Epithelial cell of esophagus (primary cell): ENCODE data around the gene TMEM38B.
"Not testable (repeated sequence)": the region's sequence is repeated elsewhere in the genome, so short reads cannot be mapped to it uniquely, and the experiment has no call there.

Experiments
- DNase-seq: peaks from one replicate; pipeline ENCODE4 v3.0.0; 2010; ENCODE audit warnings: low read depth
- H3K4me3 ChIP-seq: 2 replicates; pipeline ENCODE4 v1.5.1; 2011; ENCODE audit warnings: mild to moderate bottlenecking, low read length, control low read depth
- TF ChIP-seq, protein P1 (sequence below): IDR thresholded peaks from 2 replicates; pipeline ENCODE4 v1.5.1; 2011; ENCODE audit warnings: low read depth, mild to moderate bottlenecking, low read length, control low read depth, inconsistent platforms; ENCODE audit not compliant: insufficient read depth; ENCODE audit errors: missing control alignments

Gene TMEM38B

DNA sequence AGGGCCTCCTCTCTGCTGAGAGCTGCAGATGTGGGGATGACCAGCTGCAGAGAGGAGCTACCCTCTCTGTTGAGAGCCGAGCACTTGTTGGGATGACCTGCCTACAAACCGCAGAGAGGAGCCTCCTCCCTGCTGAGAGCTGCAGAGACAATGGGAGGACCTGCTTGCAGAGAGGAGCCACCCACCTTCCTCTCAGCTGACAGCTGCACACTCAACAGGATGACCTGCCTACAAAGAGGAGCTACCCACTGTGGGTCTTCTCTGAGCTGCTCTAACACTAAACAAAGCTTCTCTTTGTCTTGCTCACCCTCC is 19.6 kb downstream of the TMEM38B start:
- TF ChIP-seq, protein P1, sequence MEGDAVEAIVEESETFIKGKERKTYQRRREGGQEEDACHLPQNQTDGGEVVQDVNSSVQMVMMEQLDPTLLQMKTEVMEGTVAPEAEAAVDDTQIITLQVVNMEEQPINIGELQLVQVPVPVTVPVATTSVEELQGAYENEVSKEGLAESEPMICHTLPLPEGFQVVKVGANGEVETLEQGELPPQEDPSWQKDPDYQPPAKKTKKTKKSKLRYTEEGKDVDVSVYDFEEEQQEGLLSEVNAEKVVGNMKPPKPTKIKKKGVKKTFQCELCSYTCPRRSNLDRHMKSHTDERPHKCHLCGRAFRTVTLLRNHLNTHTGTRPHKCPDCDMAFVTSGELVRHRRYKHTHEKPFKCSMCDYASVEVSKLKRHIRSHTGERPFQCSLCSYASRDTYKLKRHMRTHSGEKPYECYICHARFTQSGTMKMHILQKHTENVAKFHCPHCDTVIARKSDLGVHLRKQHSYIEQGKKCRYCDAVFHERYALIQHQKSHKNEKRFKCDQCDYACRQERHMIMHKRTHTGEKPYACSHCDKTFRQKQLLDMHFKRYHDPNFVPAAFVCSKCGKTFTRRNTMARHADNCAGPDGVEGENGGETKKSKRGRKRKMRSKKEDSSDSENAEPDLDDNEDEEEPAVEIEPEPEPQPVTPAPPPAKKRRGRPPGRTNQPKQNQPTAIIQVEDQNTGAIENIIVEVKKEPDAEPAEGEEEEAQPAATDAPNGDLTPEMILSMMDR: no peak
- no peak overlapping the region for H3K4me3 ChIP-seq
- DNase-seq: no peak

DNA sequence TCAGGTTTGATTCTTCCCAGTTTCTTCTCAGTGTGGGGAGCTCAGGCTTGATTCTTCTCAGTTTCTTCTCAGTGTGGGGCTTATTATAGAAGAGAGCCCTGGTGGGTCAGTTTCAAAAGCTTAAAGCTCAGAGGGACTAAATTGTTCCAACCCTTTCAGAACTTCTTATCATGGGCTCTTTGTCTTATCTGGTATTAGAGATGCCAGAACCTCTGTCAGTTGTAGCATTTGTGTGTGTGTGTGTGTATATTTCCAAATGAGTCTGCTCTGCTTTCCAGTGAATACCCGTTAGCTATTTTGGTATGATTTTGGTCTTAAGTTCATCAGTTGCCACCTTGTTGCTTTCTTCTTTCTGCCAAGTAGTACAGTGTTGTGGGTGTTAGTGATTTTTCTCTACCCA is 21.8 kb downstream of the TMEM38B start:
- TF ChIP-seq, protein P1: no peak
- no peak for DNase-seq
- H3K4me3 ChIP-seq: no peak overlapping the region

- no peak for DNase-seq
- TF ChIP-seq, protein P1: no peak
- H3K4me3 ChIP-seq: no peak overlapping the region
Measured at GRCh38 chr9:105722099-105722498, 27.8 kb downstream of the TMEM38B start.

GRCh38 chr9:105725370-105725769 is 31.0 kb downstream of the TMEM38B start:
- TF ChIP-seq, protein P1: no peak
- no peak overlapping the region for H3K4me3 ChIP-seq
- no peak for DNase-seq

GRCh38 chr9:105728230-105728629 is 33.9 kb downstream of the TMEM38B start:
- not testable (repeated sequence) for DNase-seq, H3K4me3 ChIP-seq

DNA sequence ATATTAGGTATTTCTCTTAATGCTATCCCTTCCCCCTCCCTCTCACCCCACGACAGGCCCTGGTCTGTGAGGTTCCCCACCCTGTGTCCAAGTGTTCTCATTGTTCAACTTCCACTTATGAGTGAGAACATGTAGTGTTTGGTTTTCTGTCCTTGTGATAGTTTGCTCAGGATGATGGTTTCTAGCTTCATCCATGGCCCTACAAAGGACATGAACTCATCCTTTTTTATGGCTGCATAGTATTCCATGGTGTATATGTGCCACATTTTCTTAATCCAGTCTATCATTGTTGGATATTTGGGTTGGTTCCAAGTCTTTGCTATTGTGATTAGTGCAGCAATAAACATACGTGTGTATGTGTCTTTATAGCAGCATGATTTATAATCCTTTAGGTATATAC is 37.1 kb downstream of the TMEM38B start:
- H3K4me3 ChIP-seq, DNase-seq: not testable (repeated sequence)

GRCh38 chr9:105735366-105735765 is 41.0 kb downstream of the TMEM38B start:
- H3K4me3 ChIP-seq: no peak overlapping the region

DNA sequence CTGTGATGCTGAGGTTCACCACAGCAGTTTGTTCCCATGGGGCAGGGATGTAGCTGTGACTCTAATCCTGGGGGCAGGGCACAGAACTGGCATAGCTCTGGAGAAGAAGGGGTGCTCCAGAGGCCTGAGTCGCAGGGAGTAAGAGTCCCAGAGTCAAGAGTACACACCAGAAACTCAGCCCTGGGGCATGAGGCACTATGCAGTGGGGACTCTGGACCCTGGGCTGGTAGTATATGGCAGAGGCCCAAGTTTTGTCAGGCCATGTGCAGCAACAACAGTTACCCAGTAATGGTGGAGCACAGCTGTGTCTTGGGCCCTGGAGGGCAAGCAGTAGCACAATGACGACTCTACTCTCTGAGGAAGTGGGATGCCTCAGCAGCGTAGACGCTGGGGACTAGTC is 42.9 kb downstream of the TMEM38B start:
- TF ChIP-seq, protein P1: no peak
- H3K4me3 ChIP-seq: no peak overlapping the region
- DNase-seq: no peak

More at GRCh38 chr9:105735366-105735765, 41.0 kb downstream of the TMEM38B start:
- no peak for DNase-seq
- TF ChIP-seq, protein P1: no peak
